ENCODE measurements around the gene EID1.
"Not testable (repeated sequence)": the region's sequence is repeated elsewhere in the genome, so short reads cannot be mapped to it uniquely, and the experiment has no call there.

EID1 gene

GRCh38 chr15:48891232-48891765 lies 13.4 kb downstream of the EID1 start:
- no peaks in the 10 kb centered on the region for H3K4me1 ChIP-seq (ENCODE audit: control insufficient read depth, low read depth, low read length)
- H3K4me3 ChIP-seq (ENCODE audit: low read length): no peak overlapping the region
- no peak overlapping the region for H3K27ac ChIP-seq (ENCODE audit: low read length)
- H3K9ac ChIP-seq (ENCODE audit: low read length): no peak overlapping the region
- H3K36me3 ChIP-seq (ENCODE audit: control insufficient read depth, low read depth, low read length): no peaks in the 10 kb centered on the region
- H3K9me3 ChIP-seq (ENCODE audit: control insufficient read depth, low read depth, low read length): no peaks in the 10 kb centered on the region
- H3K27me3 ChIP-seq (ENCODE audit: control insufficient read depth, insufficient read depth, low read length): no peaks in the 10 kb centered on the region

- no peak overlapping the region for H3K27ac ChIP-seq (ENCODE audit: low read length)
- no peaks in the 10 kb centered on the region for H3K36me3 ChIP-seq (ENCODE audit: control insufficient read depth, low read depth, low read length)
- no peaks in the 10 kb centered on the region for H3K9me3 ChIP-seq (ENCODE audit: control insufficient read depth, low read depth, low read length)
- H3K4me3 ChIP-seq (ENCODE audit: low read length): no peak overlapping the region
- no peak overlapping the region for H3K9ac ChIP-seq (ENCODE audit: low read length)
- H3K4me1 ChIP-seq (ENCODE audit: control insufficient read depth, low read depth, low read length): peaks cover 11% of the 10 kb centered on the region
- H3K27me3 ChIP-seq (ENCODE audit: control insufficient read depth, insufficient read depth, low read length): no peaks in the 10 kb centered on the region
These were observed 15.4 kb downstream of the EID1 start for GRCh38 chr15:48893311-48893710.

DNA sequence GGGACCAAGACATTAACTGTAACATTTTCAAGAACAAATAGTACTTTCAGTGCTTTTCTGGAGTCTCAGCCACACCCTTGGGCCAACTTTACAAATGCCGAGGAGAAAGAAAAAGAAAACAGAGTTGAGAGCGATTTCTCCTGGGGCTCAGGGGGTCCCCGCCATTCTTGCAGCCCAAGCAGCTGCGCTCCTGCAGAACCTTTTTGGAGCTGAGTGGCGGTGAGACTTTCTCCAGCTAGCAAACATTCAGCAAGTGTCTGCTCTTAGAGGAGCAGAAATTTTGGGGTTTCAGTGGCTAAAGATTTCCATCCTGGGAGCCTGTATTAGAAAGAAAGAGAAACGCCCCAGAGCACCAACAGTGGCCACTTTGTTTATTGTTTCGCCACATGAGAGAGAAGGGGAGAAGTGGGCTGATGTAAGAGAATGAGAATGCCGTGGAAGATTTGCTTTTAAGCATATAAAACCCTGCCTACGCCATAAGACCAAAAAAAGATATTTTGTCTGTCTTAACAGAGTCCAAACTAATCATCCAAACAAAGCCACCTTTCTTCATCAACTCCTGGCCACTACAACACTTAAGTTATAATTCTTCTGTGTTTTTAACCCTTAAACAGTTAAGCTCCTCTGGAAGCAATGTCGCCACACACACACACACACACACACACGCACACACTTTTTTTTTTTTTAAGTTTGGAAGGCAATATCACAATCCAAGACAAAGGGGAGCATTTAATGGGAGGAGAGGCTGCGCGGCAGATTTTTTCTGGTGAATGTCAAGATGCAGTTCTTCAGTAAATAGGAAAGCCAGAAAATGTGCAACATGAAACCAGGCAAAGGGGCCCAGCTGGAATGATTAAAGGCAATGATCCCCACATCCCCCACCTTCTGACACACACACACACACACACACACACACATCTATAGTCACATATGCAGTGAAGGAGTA lies 19.2 kb downstream of the EID1 start:
- Histone ChIP-seq H3K27me3 (ENCODE audit: control insufficient read depth, insufficient read depth, low read length) (no peaks in the 10 kb centered on the region), H3K9me3 (ENCODE audit: control insufficient read depth, low read depth, low read length) (no peaks in the 10 kb centered on the region), H3K36me3 (ENCODE audit: control insufficient read depth, low read depth, low read length) (no peaks in the 10 kb centered on the region), H3K9ac (ENCODE audit: low read length) (peak overlapping the region; percentile 36), H3K27ac (ENCODE audit: low read length) (peak overlapping the region; percentile 23), H3K4me3 (ENCODE audit: low read length) (no peak overlapping the region), H3K4me1 (ENCODE audit: control insufficient read depth, low read depth, low read length) (peaks cover 11% of the 10 kb centered on the region)

- H3K4me1 ChIP-seq (ENCODE audit: control insufficient read depth, low read depth, low read length): peaks cover 11% of the 10 kb centered on the region
- no peaks in the 10 kb centered on the region for H3K27me3 ChIP-seq (ENCODE audit: control insufficient read depth, insufficient read depth, low read length)
- H3K4me3 ChIP-seq (ENCODE audit: low read length): no peak overlapping the region
- H3K9ac ChIP-seq (ENCODE audit: low read length): no peak overlapping the region
- H3K36me3 ChIP-seq (ENCODE audit: control insufficient read depth, low read depth, low read length): no peaks in the 10 kb centered on the region
- H3K9me3 ChIP-seq (ENCODE audit: control insufficient read depth, low read depth, low read length): no peaks in the 10 kb centered on the region
- H3K27ac ChIP-seq (ENCODE audit: low read length): no peak overlapping the region
These were observed 20.1 kb downstream of the EID1 start for GRCh38 chr15:48898032-48898431.

- Histone ChIP-seq H3K36me3 (ENCODE audit: control insufficient read depth, low read depth, low read length) (no peaks in the 10 kb centered on the region), H3K9me3 (ENCODE audit: control insufficient read depth, low read depth, low read length) (no peaks in the 10 kb centered on the region), H3K27ac (ENCODE audit: low read length) (no peak overlapping the region), H3K4me1 (ENCODE audit: control insufficient read depth, low read depth, low read length) (peaks cover 11% of the 10 kb centered on the region), H3K4me3 (ENCODE audit: low read length) (no peak overlapping the region), H3K9ac (ENCODE audit: low read length) (no peak overlapping the region), H3K27me3 (ENCODE audit: control insufficient read depth, insufficient read depth, low read length) (no peaks in the 10 kb centered on the region)
These were observed 20.5 kb downstream of the EID1 start for GRCh38 chr15:48898446-48898845.

DNA sequence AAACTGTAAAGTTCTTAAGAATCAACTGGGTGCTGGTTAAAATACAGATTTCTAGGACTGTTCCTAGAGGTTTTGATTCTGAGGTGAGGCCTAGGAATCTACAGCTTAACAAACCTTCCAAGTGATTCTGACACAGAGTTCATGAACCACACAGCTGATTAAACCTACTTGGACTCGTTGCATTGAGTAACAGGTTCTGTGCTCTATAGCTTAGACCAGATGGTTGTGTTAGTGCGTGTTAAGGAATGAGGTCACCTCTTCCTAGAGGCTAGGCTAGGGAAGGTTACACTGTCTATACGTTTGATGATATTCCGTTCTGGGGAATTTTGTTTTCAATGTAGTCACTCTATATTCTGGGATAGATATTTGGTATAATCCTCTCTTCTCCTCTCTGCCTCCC lies 21.9 kb downstream of the EID1 start:
- H3K27ac ChIP-seq (ENCODE audit: low read length): no peak overlapping the region
- no peaks in the 10 kb centered on the region for H3K9me3 ChIP-seq (ENCODE audit: control insufficient read depth, low read depth, low read length)
- no peaks in the 10 kb centered on the region for H3K36me3 ChIP-seq (ENCODE audit: control insufficient read depth, low read depth, low read length)
- H3K4me1 ChIP-seq (ENCODE audit: control insufficient read depth, low read depth, low read length): peaks cover 11% of the 10 kb centered on the region
- no peak overlapping the region for H3K9ac ChIP-seq (ENCODE audit: low read length)
- H3K4me3 ChIP-seq (ENCODE audit: low read length): no peak overlapping the region
- H3K27me3 ChIP-seq (ENCODE audit: control insufficient read depth, insufficient read depth, low read length): no peaks in the 10 kb centered on the region

GRCh38 chr15:48904758-48905157 lies 26.8 kb downstream of the EID1 start:
- no peaks in the 10 kb centered on the region for H3K27me3 ChIP-seq (ENCODE audit: control insufficient read depth, insufficient read depth, low read length)
- H3K4me1 ChIP-seq (ENCODE audit: control insufficient read depth, low read depth, low read length): no peaks in the 10 kb centered on the region
- no peaks in the 10 kb centered on the region for H3K36me3 ChIP-seq (ENCODE audit: control insufficient read depth, low read depth, low read length)
- no peaks in the 10 kb centered on the region for H3K9me3 ChIP-seq (ENCODE audit: control insufficient read depth, low read depth, low read length)
- H3K4me3 ChIP-seq (ENCODE audit: low read length): no peak overlapping the region
- H3K27ac ChIP-seq (ENCODE audit: low read length): no peak overlapping the region
- H3K9ac ChIP-seq (ENCODE audit: low read length): no peak overlapping the region

DNA sequence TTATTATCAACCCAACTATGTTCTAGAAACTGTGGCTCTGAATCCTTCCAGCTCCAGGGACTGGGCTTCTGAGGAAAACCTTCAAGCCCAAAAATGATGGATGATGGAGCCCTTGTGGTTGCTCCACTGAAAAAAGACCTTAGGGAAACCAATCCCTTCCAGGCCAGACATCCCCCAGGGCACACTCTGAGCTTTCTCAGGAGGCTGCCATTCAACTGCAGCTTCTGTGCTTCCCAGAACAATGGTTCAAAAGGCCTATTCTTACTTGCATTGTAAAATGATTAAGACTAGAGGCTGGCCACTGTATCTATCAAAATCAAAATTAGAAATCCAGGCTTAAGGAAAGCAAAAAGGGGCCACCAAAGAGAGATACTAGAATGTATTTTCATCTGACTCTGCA lies 27.3 kb downstream of the EID1 start:
- Histone ChIP-seq H3K27ac (ENCODE audit: low read length) (no peak overlapping the region), H3K9me3 (ENCODE audit: control insufficient read depth, low read depth, low read length) (no peaks in the 10 kb centered on the region), H3K9ac (ENCODE audit: low read length) (no peak overlapping the region), H3K27me3 (ENCODE audit: control insufficient read depth, insufficient read depth, low read length) (no peaks in the 10 kb centered on the region), H3K36me3 (ENCODE audit: control insufficient read depth, low read depth, low read length) (no peaks in the 10 kb centered on the region), H3K4me1 (ENCODE audit: control insufficient read depth, low read depth, low read length) (no peaks in the 10 kb centered on the region), H3K4me3 (ENCODE audit: low read length) (no peak overlapping the region)

- no peaks in the 10 kb centered on the region for H3K9me3 ChIP-seq (ENCODE audit: control insufficient read depth, low read depth, low read length)
- H3K4me1 ChIP-seq (ENCODE audit: control insufficient read depth, low read depth, low read length): no peaks in the 10 kb centered on the region
- no peaks in the 10 kb centered on the region for H3K36me3 ChIP-seq (ENCODE audit: control insufficient read depth, low read depth, low read length)
- no peak overlapping the region for H3K9ac ChIP-seq (ENCODE audit: low read length)
- H3K4me3 ChIP-seq (ENCODE audit: low read length): no peak overlapping the region
- H3K27ac ChIP-seq (ENCODE audit: low read length): no peak overlapping the region
- no peaks in the 10 kb centered on the region for H3K27me3 ChIP-seq (ENCODE audit: control insufficient read depth, insufficient read depth, low read length)
These were observed 27.9 kb downstream of the EID1 start for GRCh38 chr15:48905847-48906246.

GRCh38 chr15:48909313-48909712 lies 31.4 kb downstream of the EID1 start:
- H3K27ac ChIP-seq (ENCODE audit: low read length); H3K9me3 ChIP-seq (ENCODE audit: control insufficient read depth, low read depth, low read length); H3K4me1 ChIP-seq (ENCODE audit: control insufficient read depth, low read depth, low read length); H3K36me3 ChIP-seq (ENCODE audit: control insufficient read depth, low read depth, low read length); H3K9ac ChIP-seq (ENCODE audit: low read length); H3K27me3 ChIP-seq (ENCODE audit: control insufficient read depth, insufficient read depth, low read length); H3K4me3 ChIP-seq (ENCODE audit: low read length): not testable (repeated sequence)

DNA sequence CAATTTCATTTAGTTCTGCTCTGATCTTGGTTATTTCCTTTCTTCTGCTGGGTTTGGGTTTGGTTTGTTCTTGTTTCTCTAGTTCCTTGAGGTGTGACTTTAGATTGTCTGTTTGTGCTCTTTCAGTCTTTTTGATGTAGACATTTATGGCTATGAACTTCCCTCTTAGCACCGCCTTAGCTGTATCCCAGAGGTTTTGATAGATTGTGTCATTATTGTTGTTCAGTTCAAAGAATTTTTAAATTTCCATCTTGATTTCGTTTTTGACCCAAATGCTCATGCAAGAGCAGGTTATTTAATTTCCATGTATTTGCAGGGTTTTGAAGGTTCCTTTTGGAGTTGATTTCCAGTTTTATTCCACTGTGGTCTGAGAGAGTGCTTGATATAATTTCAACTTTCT lies 32.6 kb downstream of the EID1 start:
- H3K4me1 ChIP-seq (ENCODE audit: control insufficient read depth, low read depth, low read length); H3K9me3 ChIP-seq (ENCODE audit: control insufficient read depth, low read depth, low read length); H3K36me3 ChIP-seq (ENCODE audit: control insufficient read depth, low read depth, low read length); H3K4me3 ChIP-seq (ENCODE audit: low read length); H3K9ac ChIP-seq (ENCODE audit: low read length); H3K27ac ChIP-seq (ENCODE audit: low read length); H3K27me3 ChIP-seq (ENCODE audit: control insufficient read depth, insufficient read depth, low read length): not testable (repeated sequence)

- no peaks in the 10 kb centered on the region for H3K27me3 ChIP-seq (ENCODE audit: control insufficient read depth, insufficient read depth, low read length)
- H3K4me1 ChIP-seq (ENCODE audit: control insufficient read depth, low read depth, low read length): no peaks in the 10 kb centered on the region
- no peak overlapping the region for H3K9ac ChIP-seq (ENCODE audit: low read length)
- no peak overlapping the region for H3K27ac ChIP-seq (ENCODE audit: low read length)
- H3K4me3 ChIP-seq (ENCODE audit: low read length): no peak overlapping the region
- H3K9me3 ChIP-seq (ENCODE audit: control insufficient read depth, low read depth, low read length): no peaks in the 10 kb centered on the region
- no peaks in the 10 kb centered on the region for H3K36me3 ChIP-seq (ENCODE audit: control insufficient read depth, low read depth, low read length)
These were observed 35.2 kb downstream of the EID1 start for GRCh38 chr15:48913141-48913540.

All from iPS-18a (cell line).